GM12875 (cell line): ENCODE data around the gene WIF1.

Experiments used
- H3K4me3 ChIP-seq: one replicate; pipeline ENCODE4 v1.5.1; 2011; ENCODE audit warnings: low read depth, low read length, control low read depth
- CTCF ChIP-seq: IDR thresholded peaks from 2 replicates; pipeline ENCODE4 v1.5.1; 2011; ENCODE audit warnings: low read depth, mild to moderate bottlenecking, control low read depth, inconsistent platforms, low read length, moderate library complexity, borderline replicate concordance; ENCODE audit not compliant: insufficient read depth

The WIF1 gene

GRCh38 chr12:65098364-65098763 is 22.7 kb downstream of the WIF1 start:
- no peak for TF ChIP-seq CTCF
- no peak overlapping the region for H3K4me3 ChIP-seq

DNA sequence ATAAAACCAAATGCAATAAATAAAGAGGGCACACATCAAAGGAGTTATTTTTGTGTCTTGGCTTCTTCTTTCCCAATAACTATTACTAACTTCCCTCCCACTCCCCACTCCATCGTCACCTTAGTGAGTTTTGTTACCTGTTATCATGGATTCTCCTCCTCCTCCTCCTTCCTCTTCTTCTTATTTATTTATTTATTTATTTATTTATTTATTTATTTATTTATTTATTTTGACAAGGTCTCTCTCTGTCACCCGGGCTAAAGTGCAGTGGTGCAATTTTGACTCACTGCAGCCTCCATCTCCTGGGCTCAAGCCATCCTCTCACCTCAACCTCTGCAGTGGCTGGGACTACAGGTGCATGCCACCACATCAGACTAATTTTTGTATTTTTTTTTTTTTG is 26.4 kb downstream of the WIF1 start:
- H3K4me3 ChIP-seq, result no peak overlapping the region
- TF ChIP-seq CTCF, result no peak

- no peak for TF ChIP-seq CTCF
- H3K4me3 ChIP-seq, result no peak overlapping the region
These were observed 27.5 kb downstream of the WIF1 start for GRCh38 chr12:65093606-65094005.

GRCh38 chr12:65090461-65090860 is 30.6 kb downstream of the WIF1 start:
- TF ChIP-seq CTCF, result no peak
- no peak overlapping the region for H3K4me3 ChIP-seq

DNA sequence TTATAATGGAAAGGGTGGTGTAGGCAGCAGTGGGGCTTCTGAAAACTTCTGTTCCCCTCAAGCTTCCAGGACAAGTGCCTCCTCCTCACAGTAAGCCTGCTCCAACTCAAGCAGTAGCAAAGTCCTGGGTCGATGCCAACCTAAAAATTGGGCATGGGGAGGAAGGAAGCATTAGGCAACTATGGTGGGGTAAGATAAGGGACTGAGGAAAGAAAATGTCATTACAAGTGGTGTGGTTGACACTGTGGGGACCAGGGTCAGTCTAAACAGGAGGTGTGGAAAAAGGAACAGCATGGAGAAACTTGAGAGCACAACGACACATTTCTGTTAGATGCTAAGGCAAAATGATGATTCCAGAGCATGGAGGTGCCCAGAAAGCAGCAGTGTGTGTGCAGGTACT is 34.9 kb downstream of the WIF1 start:
- no peak for TF ChIP-seq CTCF
- no peak overlapping the region for H3K4me3 ChIP-seq

DNA sequence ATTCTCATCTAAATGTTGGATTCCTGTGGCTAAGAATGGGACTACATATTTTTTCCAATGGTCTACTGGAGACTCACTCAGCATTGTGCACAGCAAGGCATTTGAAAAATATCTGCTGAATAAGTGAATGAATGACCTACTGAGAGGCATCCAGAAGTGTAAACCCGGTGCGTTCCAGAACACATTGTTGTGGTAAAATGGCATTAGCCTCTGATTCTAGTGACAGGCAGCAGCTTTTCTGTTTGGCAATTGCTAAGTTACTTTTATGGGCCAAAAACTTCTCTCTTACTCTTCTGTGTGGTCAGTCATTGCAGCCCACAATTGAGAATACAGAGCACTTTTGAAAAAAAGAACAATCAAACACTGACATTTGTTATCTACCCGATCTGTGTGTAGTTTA is 36.5 kb downstream of the WIF1 start:
- TF ChIP-seq CTCF, result no peak

DNA sequence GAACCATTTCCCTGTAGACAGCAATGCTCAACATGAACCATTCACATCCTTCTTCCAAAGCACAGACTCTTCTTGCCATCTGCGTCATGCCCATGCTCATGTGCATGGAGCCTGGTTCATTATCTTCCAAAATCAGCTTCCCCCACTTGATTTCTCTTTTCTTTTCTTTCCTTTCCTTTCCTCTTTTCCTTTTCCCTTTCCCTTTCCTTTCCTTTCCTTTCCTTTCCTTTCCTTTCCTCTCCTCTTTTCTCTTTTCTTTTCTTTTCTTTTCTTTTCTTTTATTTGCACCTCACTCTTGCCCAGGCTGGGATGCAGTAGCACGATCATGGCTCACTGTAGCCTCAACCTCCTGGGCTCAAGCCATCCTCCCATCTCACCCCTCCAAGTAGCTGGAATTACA is 37.5 kb downstream of the WIF1 start:
- no peak for TF ChIP-seq CTCF
- no peak overlapping the region for H3K4me3 ChIP-seq

More for the DNA sequence above, 36.5 kb downstream of the WIF1 start:
- no peak overlapping the region for H3K4me3 ChIP-seq
